Stimulated activated CD4-positive, alpha-beta T cell treated with anti-CD3 and anti-CD28 coated beads, Interleukin-1b, Interleukin-23, amount 100 ng/mL, for 4 hours (primary cell): ENCODE results near the gene RPE.

Experiments
- DNase-seq, 2 donors: peaks; one replicate each; pipeline ENCODE4 v3.0.0-alpha.2; 2020; ENCODE audit warnings: low read depth in 2 of 2

Gene RPE

DNA sequence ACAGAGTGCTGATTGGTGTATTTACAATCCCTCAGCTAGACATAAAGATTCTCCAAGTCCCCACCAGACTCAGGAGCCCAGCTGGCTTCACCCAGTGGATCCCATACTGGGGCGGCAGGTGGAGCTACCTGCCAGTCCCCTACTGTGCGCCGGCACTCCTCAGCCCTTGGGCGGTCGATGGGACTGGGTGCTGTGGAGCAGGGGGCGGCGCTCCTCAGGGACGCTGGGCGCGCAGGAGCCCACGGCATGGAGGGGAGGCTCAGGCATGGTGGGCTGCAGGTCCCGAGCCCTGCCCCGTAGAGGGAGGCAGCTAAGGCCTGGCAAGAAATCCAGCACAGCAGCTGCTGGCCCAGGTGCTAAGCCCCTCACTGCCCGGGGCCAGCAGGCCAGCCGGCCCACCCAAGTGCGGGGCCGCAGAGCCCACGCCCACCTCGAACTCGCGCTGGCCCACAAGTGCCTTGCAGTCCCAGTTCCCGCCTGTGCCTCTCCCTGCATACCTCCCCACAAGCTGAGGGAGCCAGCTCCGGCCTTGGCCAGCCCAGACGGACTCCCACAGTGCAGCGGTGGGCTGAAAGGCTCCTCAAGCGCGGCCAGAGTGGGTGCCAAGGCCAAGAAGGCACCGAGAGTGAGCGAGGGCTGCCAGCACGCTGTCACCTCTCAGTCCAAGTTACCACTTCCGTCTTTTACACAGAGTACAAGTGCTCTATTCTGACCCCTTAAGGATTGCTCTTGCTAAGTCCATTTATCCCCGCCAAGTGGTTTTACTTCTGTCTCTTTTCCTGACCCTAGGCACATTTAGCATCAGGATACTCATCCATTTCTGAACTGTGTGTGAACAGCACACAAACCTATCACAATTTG is 1.7 kb upstream of the RPE start:
- no peak for DNase-seq

DNA sequence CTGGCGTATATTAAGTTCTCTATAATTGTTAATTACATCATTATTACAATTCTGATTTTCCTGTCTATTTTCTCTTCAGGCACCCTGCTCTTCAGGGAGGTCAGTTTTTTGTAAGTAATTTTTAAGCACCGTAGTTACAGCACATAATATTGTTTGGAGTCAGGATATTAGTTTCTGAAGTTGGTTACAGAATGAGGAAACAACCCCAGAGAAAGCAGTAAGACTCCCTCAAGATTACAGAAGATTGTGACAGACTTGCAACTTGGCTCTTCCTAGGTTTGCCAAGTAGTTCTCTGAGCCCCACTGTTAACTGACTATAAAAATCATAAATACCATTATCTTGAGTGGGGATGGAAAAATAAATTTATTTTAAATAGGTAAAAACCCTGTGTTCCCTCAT is 921 bp downstream of the RPE start:
- DNase-seq, result no peak

DNA sequence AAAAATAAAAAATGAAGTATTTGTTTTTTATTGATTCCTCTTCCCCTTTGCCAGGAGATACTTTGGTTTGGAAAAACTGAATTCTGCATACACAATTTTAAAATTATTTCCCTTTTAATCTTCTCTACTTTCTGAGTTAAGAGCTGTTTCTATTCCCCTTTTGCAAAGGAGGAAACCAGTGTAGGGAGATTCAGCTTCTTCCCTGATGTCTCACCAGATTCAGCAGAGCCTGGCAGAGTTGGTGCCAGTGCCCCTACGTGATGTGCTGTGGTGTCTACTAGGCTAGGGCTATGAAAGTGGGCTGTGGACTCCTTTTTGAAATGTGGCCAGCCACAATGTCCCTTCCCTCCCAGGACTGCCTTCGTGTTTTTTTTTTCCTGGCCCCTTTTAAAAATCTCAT is 2.4 kb downstream of the RPE start:
- DNase-seq, result no peak

DNA sequence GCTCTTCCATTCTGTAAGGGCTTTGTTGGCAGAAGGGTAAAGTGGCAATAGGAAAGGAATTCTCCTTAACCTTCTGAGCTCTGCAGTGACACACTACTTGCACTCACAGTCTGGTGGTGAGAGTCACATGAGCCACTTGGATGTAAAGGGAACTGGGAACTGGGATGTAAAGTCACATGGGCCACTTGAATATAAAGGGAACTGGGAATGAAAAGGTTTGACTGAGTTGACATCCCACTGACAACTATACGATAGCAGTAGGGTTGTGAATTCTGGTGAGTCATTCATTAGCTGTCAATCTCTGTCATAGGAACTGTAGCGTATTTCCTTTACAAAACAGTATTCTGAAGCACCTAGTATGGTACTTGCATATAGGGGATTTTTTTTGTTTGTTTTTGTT is 5.5 kb downstream of the RPE start:
- DNase-seq, result no peak

DNA sequence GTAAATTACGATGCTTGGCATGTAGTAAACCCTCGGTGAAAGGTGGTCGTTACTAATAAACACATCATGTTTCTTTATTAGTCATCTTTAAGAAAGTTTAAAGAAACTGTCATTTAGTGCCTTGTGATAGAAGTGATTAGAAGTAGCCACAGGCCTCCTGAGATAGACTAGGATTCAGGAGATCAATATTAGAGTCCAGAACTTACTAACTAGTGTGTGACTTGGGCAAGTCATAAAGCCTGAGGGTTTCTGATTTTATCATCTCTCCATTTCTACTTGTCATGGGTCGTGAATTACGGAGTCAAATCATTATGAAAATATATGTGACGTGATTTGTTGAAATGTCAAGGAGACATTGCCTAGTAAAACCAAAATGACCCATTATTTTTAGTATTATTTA is 6.7 kb downstream of the RPE start:
- no peak for DNase-seq

DNA sequence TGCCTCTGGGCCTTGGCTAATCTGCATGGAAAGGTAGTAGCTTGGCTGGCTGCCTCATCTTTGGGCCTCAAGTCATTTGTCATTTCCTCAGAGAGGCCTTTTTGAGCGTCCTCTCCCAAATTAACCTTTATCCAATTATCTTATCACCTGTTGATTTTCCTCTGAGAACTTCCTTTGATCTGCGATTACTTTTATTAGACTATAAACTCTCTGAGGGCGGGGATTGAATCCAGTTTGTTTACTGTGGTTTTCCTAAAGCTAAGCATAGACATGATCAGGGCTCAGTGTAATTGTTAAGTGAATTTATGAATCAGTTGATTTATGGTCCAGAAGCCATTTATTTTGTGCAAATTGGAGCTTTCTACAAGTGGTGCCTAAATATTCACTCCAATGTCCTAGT is 7.5 kb downstream of the RPE start:
- DNase-seq, result no peak

DNA sequence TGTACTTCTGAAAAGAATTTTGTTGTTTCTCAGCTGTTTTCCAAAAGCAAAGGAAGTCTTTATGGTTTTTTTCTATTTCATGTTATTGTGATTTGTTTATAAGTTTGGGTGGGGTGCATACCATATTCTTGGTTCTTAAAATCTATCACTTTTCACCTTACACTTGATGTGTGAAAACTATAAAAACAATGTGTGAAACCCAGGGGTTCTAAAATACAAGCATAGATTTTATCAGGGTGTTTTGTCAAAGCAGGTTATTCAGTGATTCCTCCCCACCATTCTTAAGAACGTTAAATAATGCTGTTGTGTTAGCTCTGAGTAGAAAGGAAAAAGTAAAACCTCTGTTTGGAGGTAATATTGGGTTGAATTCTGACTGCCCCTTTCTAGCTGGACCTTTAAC is 17.7 kb downstream of the RPE start:
- DNase-seq, result no peak

DNA sequence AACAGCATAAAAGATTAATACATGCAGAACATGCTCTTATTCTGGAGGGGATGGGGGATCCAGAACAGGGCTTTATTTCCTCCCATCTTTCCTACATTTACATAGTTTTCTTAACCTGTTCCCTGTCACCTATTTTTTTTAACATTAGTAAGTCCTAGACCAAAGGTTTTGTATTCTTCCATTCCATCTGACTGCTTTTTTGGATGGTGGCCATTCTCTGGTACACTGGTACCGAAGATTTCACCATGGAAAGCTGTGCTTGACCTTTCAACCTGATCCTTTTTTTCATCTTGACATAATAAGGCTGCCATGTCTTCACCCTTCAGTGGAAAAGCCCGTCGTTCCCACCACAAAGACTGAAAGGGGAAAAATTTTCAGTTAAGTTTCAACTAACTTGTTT is 20.4 kb downstream of the RPE start:
- no peak for DNase-seq

DNA sequence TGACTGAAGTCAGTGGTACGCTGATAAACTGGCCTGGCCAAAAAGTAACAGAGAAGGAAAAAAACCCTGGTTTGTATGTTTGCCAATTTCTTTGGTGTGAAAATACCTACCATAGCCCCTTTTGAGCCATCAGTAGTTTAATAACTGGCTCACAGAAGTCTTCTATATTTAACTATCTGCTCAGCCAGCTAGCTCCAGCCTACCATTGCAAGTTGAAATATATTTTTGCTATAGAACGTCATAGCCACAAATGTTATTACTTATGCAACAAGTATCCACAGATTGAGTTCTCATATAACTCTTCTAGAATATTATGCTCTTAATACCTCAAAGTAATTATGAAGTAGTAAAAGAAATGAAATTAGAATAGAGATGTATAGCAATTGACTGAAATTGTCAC is 25.2 kb downstream of the RPE start:
- no peak for DNase-seq

DNA sequence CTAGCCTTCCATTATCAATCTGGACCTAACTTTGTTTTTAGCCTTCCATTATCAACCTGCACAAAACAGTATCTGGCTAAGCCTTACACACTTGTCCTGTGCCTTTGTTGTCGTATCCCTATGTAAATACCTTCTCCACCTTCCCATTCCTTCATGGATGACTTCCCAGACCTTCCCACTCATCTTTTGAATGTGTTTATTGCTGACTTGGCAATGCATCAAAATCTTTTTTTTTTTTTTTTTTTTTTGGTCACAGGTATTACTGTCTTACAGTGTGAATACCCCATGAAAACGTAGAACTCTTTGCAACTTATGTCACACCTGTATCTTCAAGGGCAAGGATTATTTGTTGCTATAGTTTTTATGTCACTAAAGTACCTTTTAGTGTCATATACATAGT is 25.7 kb downstream of the RPE start:
- DNase-seq, result no peak

DNA sequence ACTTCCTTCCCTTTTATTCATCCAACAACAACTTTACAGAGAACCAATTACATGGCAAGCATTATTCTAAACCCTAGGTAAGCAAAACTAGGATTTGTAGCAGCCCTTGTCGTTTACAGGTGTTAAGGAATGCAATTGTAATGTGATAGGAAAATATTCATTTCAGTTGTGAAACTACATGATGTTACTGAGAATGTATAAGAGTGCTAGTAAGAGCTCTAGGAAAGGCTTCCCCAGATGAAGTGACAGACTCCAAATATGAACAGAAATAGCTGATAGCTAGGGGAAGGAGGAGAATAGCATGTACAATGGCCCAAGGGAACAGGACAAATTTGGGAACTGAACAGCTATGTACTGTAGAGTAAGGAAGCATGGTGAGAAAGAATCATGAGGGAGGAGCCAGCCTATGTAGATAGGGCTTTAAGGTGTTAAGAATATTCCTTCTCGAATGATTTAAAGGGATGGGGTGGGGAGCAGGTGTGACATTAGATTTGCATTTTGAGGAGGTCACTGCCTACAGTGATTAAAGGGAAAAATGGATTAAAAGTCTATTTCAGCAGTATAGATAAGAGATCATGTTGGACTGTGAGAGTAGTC is 31.7 kb downstream of the RPE start:
- DNase-seq, result no peak

DNA sequence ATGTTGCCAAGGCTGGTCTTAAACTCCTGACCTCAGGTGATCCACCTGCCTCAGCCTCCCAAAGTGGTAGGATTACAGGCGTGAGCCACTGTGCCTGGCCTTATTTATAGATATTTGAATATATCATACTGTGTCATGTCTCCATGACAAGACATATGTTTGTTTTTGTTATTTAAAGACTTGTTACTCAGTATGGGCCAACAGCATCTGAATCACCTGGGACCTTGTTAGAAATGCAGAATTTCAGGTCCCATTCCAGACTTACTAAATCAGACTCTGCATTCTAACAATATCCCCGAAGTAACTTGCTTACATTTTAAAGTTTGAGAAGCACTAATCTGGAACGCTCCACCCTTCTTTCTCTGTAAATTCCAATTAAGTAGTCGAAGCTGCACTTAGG is 33.2 kb downstream of the RPE start:
- DNase-seq, result no peak

DNA sequence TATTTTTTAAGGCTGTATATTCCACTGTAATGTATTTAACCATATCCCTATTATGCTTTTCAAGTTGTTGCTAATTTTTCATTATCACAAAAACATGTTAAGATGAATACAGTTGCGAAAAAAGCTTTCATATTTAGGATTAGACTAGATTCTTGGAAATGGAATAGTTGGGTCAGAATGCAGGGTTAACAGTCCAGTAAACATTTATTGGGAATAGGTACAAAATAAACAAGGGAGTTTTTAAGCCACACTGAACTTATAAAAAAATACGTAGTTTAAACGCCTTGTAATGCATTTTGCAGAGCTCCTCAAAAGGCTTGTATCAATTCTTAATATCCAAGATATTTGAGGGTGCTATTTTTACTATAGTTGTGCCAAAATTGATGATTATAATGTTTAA is 35.6 kb downstream of the RPE start:
- no peak for DNase-seq

DNA sequence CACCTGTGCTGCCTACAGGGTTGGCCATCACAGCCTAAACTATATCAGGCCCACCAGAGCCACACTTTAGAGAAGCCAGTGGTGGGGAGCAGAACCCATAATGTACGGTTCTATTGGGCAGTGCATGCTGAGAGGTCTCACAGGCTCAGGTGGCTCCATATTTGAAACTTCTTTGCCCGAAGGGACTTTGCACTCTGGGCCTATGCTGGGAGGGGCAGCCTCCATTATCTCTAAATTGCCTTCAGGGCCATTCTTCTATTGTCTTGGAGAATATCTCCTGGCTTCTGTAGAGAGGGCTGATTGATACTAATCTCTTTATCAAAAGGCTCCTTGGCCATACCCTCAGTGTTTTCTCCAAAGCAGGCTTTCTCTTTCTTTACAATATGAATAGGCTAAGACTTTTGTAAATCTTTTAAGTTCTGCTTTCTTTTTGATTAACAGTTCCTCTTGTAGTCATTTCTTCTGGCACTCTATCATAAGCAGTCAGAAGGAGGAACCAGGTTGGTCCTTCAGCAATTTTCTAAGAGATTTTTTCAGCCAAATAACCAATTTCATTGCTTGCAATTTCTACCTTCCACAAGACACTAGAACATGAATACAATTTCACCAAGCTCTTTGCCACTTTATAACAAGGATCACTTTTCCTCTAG is 44.5 kb downstream of the RPE start:
- DNase-seq, result no peak

DNA sequence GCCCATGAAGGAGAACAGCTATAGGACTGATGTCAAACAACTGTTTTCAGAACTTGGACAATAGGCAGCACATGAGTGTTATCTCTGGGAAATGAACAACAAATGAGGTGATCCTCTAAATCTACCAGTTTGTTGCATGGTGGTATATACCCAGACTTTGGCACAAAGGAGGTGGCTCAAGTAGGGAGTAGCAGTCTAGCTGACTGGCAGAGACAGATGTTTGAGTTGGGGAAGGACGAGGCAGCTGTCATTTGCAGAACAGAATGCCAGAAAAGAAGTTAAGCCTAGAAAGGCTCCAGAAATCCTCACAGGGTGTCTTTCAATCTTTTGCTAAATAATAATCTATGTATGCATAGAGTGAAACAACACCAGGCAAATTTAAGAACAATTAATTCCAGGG is 47.4 kb downstream of the RPE start:
- no peak for DNase-seq

DNA sequence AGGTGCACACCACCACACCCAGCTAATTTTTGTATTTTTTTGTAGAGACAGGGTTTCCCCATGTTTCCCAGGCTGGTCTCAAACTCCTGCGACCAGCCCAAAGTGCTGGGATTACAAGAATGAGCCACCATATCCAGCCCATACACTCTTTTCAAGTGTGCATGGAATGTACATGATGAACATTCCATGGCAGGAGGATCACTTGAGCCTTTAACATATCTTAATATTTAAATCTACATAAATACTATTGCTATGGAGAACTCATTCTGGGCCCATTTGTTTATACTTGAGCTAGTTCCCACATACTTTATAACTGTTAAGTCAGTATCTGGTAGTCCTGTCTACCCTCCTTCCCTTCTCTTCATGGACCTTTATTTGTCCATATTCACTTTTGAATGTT is 48.4 kb downstream of the RPE start:
- DNase-seq, result no peak

DNA sequence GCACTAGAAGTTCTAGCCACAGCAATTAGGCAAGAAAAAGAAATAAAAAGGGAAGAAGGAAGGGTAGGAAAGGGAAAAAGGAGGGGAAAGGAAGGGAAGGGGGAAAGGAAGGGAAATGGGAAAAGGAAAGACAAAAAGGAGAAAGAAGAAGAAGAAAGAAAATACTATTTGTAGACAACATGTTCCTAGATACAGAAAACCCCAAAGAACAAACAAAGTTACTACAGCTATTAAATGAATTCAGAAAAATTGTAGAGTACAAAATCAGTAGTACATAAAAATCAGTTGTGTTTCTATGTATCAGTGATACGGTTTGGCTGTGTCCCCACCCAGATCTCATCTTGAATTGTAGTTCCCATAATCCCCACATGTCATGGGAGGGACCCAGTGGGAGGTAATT is 52.3 kb downstream of the RPE start:
- DNase-seq, result no peak

DNA sequence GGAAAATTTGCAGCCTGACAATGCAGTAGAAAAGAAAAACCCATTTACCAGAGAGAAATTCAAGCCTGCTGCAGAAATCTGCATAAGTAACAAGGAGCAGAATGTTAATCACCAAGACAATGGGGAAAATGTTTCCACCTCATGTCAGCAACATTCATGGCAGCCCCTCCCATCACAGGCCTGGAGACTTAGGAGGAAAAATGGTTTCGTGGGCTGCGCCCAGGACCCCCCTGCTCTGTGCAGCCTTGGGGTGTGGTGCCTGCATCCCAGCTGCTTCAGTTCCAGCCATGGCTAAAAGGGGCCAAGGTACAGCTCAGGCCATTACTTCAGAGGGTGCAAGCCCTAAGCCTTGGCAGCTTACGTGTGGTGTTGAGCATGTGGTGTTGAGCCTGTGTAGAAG is 53.4 kb downstream of the RPE start:
- no peak for DNase-seq

DNA sequence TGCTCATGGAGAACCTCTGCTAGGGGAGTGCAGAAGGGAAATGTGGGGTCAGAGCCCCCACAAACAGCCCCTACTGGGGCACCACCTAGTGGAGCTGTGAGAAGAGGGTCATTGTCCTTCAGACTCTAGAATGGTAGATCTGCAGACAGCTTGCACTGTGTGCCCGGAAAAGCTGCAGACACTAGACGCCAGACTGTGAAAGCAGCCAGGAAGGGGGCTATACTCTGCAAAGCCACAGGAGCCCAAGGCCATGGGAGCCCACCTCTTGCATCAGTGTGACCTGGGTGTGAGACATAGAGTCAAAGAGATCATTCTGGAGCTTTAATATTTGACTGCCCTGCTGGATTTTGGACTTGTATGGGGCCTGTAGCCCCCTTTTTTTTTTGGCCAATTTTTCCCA is 60.9 kb downstream of the RPE start:
- no peak for DNase-seq
